Endothelial cell of umbilical vein (primary cell): ENCODE measurements around the gene RNASE7. TPM values are rescaled to one million over a fixed set of nuclear protein-coding genes. Genes with fewer than 3 reads are reported as not detected.
"Not testable (repeated sequence)": the region's sequence is repeated elsewhere in the genome, so short reads cannot be mapped to it uniquely, and the experiment has no call there.

Source experiments
- BruUV-seq: library from RNA; stranded (reverse); fragments of 400-500 nt; replicated peaks from 2 replicates; lab custom pipeline; 2021; lab: Mats Ljungman, UMichigan
- CTCF ChIA-PET: fragments of 300-600, 350-600 bp; sonication (Branson Sonifier 250); formaldehyde crosslinking; loops from one replicate; lab custom pipeline; 2021; ENCODE audit warnings: antibody characterized with exemption, inconsistent platforms; lab: Charles Lee
- POLR2A ChIA-PET: fragments of 300-600, 350-600 bp; sonication (Branson Sonifier 250); formaldehyde crosslinking; loops from one replicate; lab custom pipeline; 2021; ENCODE audit warnings: antibody characterized with exemption, inconsistent platforms; lab: Charles Lee
- DNase-seq: peaks from one replicate; pipeline ENCODE4 v3.0.0-alpha.2; 2011; ENCODE audit warnings: low read depth, low spot score
- FAIRE-seq: peaks from 2 replicates; lab custom pipeline; 2011; peaks lifted over from hg19 to GRCh38; lab: Jason Lieb, UNC
- H2AFZ ChIP-seq: 2 replicates; pipeline ENCODE4 v1.6.0; 2012; ENCODE audit warnings: low read depth, low read length, control low read depth, inconsistent platforms
- H3K27ac ChIP-seq: 2 replicates; pipeline ENCODE4 v1.5.1; 2011; ENCODE audit warnings: low read depth, mild to moderate bottlenecking, control low read depth, low read length, moderate library complexity; ENCODE audit not compliant: insufficient read depth
- H3K27me3 ChIP-seq, 2 experiments: 2 replicates each; pipeline versions ENCODE4 v1.6.0 to v1.6.1; 2011; ENCODE audit warnings: low read length in 2 of 2, mixed read lengths in 1 of 2; ENCODE audit not compliant: control insufficient read depth in 2 of 2, insufficient read depth in 2 of 2
- H3K36me3 ChIP-seq, 2 experiments: 2 replicates in 1 of 2; 3 replicates in 1 of 2; pipeline ENCODE4 v1.5.1; 2011; ENCODE audit warnings: low read length in 2 of 2, mild to moderate bottlenecking in 1 of 2, moderate library complexity in 1 of 2; ENCODE audit not compliant: control insufficient read depth in 2 of 2, insufficient read depth in 2 of 2; ENCODE audit errors: extremely low read depth in 1 of 2
- H3K4me1 ChIP-seq: 3 replicates; pipeline ENCODE4 v1.5.1; 2011; ENCODE audit warnings: mild to moderate bottlenecking, low read length; ENCODE audit not compliant: control insufficient read depth, insufficient read depth; ENCODE audit errors: extremely low read depth
- H3K4me2 ChIP-seq: 2 replicates; pipeline ENCODE4 v1.6.1; 2011; ENCODE audit warnings: low read length, control low read depth, mixed read lengths; ENCODE audit not compliant: insufficient read depth
- H3K4me3 ChIP-seq, 3 experiments: fragments of 200-600 bp in 1 of 3; sonication (generic), shearing (Covaris generic) in 1 of 3; replicated peaks in 1 of 3; 2 replicates each; pipeline ENCODE4 v1.5.1; 2011 to 2016; ENCODE audit warnings: control low read depth in 3 of 3, low read length in 3 of 3, mild to moderate bottlenecking in 2 of 3, inconsistent platforms in 1 of 3, low read depth in 1 of 3, moderate library complexity in 1 of 3; ENCODE audit not compliant: insufficient read depth in 1 of 3
- H3K79me2 ChIP-seq: 2 replicates; pipeline ENCODE4 v1.6.0; 2012; ENCODE audit warnings: low read length, inconsistent platforms; ENCODE audit not compliant: control insufficient read depth, insufficient read depth
- H3K9ac ChIP-seq: replicated peaks from 2 replicates; pipeline ENCODE3; 2011; ENCODE audit warnings: low read length, control low read depth; ENCODE audit not compliant: insufficient read depth; ENCODE audit errors: extremely low read depth
- H3K9me1 ChIP-seq: replicated peaks from 3 replicates; pipeline ENCODE4 v1.6.0; 2011; ENCODE audit warnings: mild to moderate bottlenecking, low read length; ENCODE audit not compliant: control insufficient read depth, insufficient read depth; ENCODE audit errors: extremely low read depth
- H3K9me3 ChIP-seq: replicated peaks from 2 replicates; pipeline ENCODE4 v1.5.1; 2012; ENCODE audit warnings: low read length, inconsistent platforms; ENCODE audit not compliant: control insufficient read depth, insufficient read depth
- H4K20me1 ChIP-seq: replicated peaks from 2 replicates; pipeline ENCODE3; 2011; ENCODE audit warnings: mild to moderate bottlenecking, low read length; ENCODE audit not compliant: control insufficient read depth, insufficient read depth; ENCODE audit errors: extremely low read depth
- EZH2 ChIP-seq: IDR thresholded peaks from 2 replicates; pipeline ENCODE4 v1.6.1; 2012; ENCODE audit warnings: borderline replicate concordance, low read depth, mild to moderate bottlenecking, moderate library complexity, low read length, inconsistent platforms; ENCODE audit not compliant: severe bottlenecking
- FOS ChIP-seq: IDR thresholded peaks from 2 replicates; pipeline ENCODE4 v1.6.1; 2011; ENCODE audit warnings: mild to moderate bottlenecking, low read length, moderate library complexity, borderline replicate concordance; ENCODE audit not compliant: insufficient read depth
- dilution Hi-C: fragments of 300-500 bp; cut with MboI; formaldehyde crosslinking; loops from one replicate; pipeline ENCODE4 v1.15.0; 2019; ENCODE audit warnings: low sequenced_read_pairs; ENCODE audit not compliant: extremely low pct_ligation_motif_present
- intact Hi-C: fragments of 100-400 bp; cut with micrococcal nuclease; formaldehyde crosslinking; loops from one replicate; pipeline ENCODE4 v1.10.0; 2022
- polyA plus RNA-seq, 4 experiments: library from polyadenylated mRNA; depleted of rRNA in 3 of 4; stranded (reverse) in 3 of 4; unstranded in 1 of 4; fragments of >200 nt; gene quantifications; 2 replicates each; pipeline versions ENCODE4 v1.2.1 to v1.2.3, GENCODE V29; 2011 to 2012; ENCODE audit warnings: missing spikeins in 1 of 4
- total RNA-seq: library from RNA; stranded (reverse); gene quantifications from 2 replicates; pipeline ENCODE4 v1.2.3, GENCODE V29; 2021

RNASE7 gene
- total and polyA plus RNA-seq, 2 donors (not counting 3 experiments of a cell fraction or from before 2014, with no cell fraction given) = not detected

DNA sequence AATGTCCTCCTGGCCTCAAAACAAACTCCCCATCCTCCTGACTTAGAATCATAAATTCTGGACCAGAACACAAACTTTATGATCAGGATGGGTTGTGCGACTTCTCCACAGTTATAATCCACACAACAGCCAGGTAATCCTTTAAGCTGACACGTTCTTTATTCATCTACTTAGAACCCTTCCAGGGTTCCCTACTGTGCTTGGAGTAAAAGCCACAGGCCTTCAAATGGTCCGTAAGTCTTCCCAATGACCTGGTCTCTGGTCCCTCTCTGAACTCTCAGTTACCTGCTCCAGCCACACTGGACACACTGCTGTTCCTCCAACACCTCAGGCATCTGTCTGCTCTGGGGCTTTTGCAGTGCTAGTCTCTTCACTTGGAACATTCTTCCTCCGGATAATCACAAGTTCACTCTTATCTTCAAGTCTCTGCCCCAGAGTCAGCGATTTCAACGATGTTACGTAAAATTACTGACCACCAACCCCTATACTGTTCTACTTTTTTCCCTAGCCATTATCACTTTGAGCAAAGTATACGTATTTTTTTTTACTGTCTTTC lies 1.7 kb upstream of the RNASE7 start:
- dilution Hi-C loops = no loop called here
- BruUV-seq = no TSS peak
- no peaks in the 10 kb centered on the region for H3K79me2 ChIP-seq
- H3K9me1 ChIP-seq = no peaks in the 10 kb centered on the region
- ChIA-PET POLR2A (no interaction called here), CTCF (interaction anchor here (0.6 to 7.0 kb wide), 22 partner anchors 9 to 375 kb away, joined by 3 to 214 read pairs (median 4); partner anchors contain the start of genes RNASE8 and SLC39A2)
- no peak overlapping the region for H3K27ac ChIP-seq
- H4K20me1 ChIP-seq = no peaks in the 10 kb centered on the region
- no peaks in the 10 kb centered on the region for H3K36me3 ChIP-seq
- H2AFZ ChIP-seq = no peak overlapping the region
- H3K27me3 ChIP-seq = peaks cover 12 to 13% of the 10 kb centered on the region in 2 experiments
- no peak overlapping the region for H3K4me2 ChIP-seq
- intact Hi-C loops = loop anchor here (1.0 to 2.0 kb wide), 2 partner anchors 26 to 184 kb away; no protein-coding TSS in a partner anchor
- H3K9me3 ChIP-seq = no peaks in the 10 kb centered on the region
- FAIRE-seq (no peak), DNase-seq (no peak)
- no peak overlapping the region for H3K4me3 ChIP-seq
- no peak overlapping the region for H3K9ac ChIP-seq
- peaks cover 4% of the 10 kb centered on the region for H3K4me1 ChIP-seq
- no peak for TF ChIP-seq FOS
- TF ChIP-seq EZH2 = peak; percentile 5

DNA sequence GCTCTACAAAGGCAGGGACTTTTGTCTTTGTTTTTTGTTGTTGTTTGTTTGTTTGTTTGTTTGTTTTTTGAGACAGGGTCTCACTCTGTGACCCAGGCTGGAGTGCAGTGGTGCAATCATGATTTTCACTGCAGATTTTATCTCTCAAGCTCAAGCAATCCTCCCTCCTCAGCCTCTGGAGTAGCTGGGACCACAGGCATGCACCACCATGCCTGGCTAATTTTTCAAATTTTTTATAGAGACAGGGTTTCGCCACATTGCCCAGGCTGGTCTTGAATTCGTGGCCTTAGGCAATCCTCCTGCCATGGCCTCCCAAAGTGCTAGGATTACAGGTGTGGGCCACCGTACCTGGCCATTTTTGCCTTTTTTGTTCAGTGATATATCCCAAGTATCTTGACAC lies 1.2 kb upstream of the RNASE7 start:
- dilution Hi-C loops = not testable (repeated sequence)

More for the DNA sequence above, 1.2 kb upstream of the RNASE7 start:
- DNase-seq, H3K4me2 ChIP-seq, H3K27ac ChIP-seq, POLR2A ChIA-PET, BruUV-seq, H3K4me1 ChIP-seq, H3K4me3 ChIP-seq, H3K9ac ChIP-seq, H3K9me1 ChIP-seq, H3K9me3 ChIP-seq, H3K79me2 ChIP-seq, H2AFZ ChIP-seq, H4K20me1 ChIP-seq, H3K36me3 ChIP-seq: not testable (repeated sequence)
- FAIRE-seq = peak; percentile 24
- H3K27me3 ChIP-seq = peaks cover 10 to 16% of the 10 kb centered on the region in 2 experiments
- CTCF ChIA-PET = interaction anchor here (0.7 to 7.0 kb wide), 13 partner anchors 13 to 183 kb away, joined by 3 to 214 read pairs (median 5); partner anchors contain the start of genes RNASE8 and SLC39A2
- intact Hi-C loops = loop anchor here (1.0 to 2.0 kb wide), 2 partner anchors 27 to 184 kb away; no protein-coding TSS in a partner anchor
